ENCODE measurements around the gene BPIFB1. TPM values are rescaled to one million over a fixed set of nuclear protein-coding genes. Genes with fewer than 3 reads are reported as not detected.

The BPIFB1 gene
- total and polyA plus RNA-seq, 2 donors (not counting 1 experiment from before 2014, with no cell fraction given) = not detected

- Histone ChIP-seq H3K79me2 (ENCODE audit: control insufficient read depth, insufficient read depth, low read length) (no peaks in the 10 kb centered on the region), H3K4me2 (ENCODE audit: extremely low read depth, insufficient read depth, low read length) (no peak overlapping the region), H4K20me1 (ENCODE audit: control insufficient read depth, extremely low read depth, insufficient read depth, low read length) (no peaks in the 10 kb centered on the region), H3K27ac (ENCODE audit: insufficient read depth, low read length) (no peak overlapping the region), H3K4me3 (replicated peaks in 1 of 4; ENCODE audit: control extremely low read depth in 1 of 4, insufficient read depth in 1 of 4, low read depth in 3 of 4, low read length in 4 of 4) (no peak overlapping the region), H2AFZ (ENCODE audit: low read length) (no peak overlapping the region), H3K9me3 (ENCODE audit: control insufficient read depth, insufficient read depth, low read depth, low read length) (no peaks in the 10 kb centered on the region), H3K9ac (ENCODE audit: insufficient read depth, low read length) (no peak overlapping the region), H3K4me1 (ENCODE audit: control insufficient read depth, extremely low read depth, insufficient read depth, low read length) (no peaks in the 10 kb centered on the region), H3K27me3 (ENCODE audit: control insufficient read depth, insufficient read depth, low read length) (no peaks in the 10 kb centered on the region), H3K36me3 (ENCODE audit: control insufficient read depth, insufficient read depth, low read length) (no peaks in the 10 kb centered on the region)
- no peak for TF ChIP-seq EZH2 (IDR thresholded peaks at IDR 0.05; ENCODE audit: low read length, missing control alignments)
- DNase-seq (ENCODE audit: low read depth in 2 of 2) = no peak
Measured at GRCh38 chr20:33251496-33251895, 31.5 kb upstream of the BPIFB1 start.

DNA sequence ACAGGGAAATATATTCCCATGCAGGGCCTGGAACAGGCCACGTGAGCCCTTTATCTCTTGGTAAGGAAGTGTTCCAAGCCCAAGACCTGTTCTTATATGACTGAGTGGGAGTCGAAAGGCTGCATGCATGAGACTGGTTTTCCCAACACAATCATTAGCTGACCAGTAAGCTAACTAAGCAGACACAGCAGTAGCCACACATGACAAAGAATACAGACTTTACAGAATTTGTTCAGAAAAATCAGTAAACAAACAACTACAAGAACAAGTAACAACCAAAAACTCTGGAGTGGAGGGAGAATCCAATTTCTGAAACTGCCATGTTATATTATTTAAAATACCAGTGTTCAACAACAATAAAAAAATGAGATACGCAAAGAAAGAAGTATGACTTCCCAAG, 30.6 kb upstream of the BPIFB1 start:
- Histone ChIP-seq H3K9me3 (ENCODE audit: control insufficient read depth, insufficient read depth, low read depth, low read length) (no peaks in the 10 kb centered on the region), H3K4me2 (ENCODE audit: extremely low read depth, insufficient read depth, low read length) (no peak overlapping the region), H3K9ac (ENCODE audit: insufficient read depth, low read length) (no peak overlapping the region), H2AFZ (ENCODE audit: low read length) (no peak overlapping the region), H3K4me3 (replicated peaks in 1 of 4; ENCODE audit: control extremely low read depth in 1 of 4, insufficient read depth in 1 of 4, low read depth in 3 of 4, low read length in 4 of 4) (no peak overlapping the region), H4K20me1 (ENCODE audit: control insufficient read depth, extremely low read depth, insufficient read depth, low read length) (no peaks in the 10 kb centered on the region), H3K36me3 (ENCODE audit: control insufficient read depth, insufficient read depth, low read length) (no peaks in the 10 kb centered on the region), H3K27ac (ENCODE audit: insufficient read depth, low read length) (no peak overlapping the region), H3K79me2 (ENCODE audit: control insufficient read depth, insufficient read depth, low read length) (no peaks in the 10 kb centered on the region), H3K4me1 (ENCODE audit: control insufficient read depth, extremely low read depth, insufficient read depth, low read length) (no peaks in the 10 kb centered on the region), H3K27me3 (ENCODE audit: control insufficient read depth, insufficient read depth, low read length) (no peaks in the 10 kb centered on the region)
- no peak for DNase-seq (ENCODE audit: low read depth in 2 of 2)
- TF ChIP-seq EZH2 (IDR thresholded peaks at IDR 0.05; ENCODE audit: low read length, missing control alignments) = no peak
- TF ChIP-seq CTCF (conservative IDR thresholded peaks at IDR 0.05 in 1 of 2, IDR thresholded peaks at IDR 0.05 in 1 of 2; ENCODE audit: low read depth in 1 of 2, low read length in 2 of 2) = no peak

DNA sequence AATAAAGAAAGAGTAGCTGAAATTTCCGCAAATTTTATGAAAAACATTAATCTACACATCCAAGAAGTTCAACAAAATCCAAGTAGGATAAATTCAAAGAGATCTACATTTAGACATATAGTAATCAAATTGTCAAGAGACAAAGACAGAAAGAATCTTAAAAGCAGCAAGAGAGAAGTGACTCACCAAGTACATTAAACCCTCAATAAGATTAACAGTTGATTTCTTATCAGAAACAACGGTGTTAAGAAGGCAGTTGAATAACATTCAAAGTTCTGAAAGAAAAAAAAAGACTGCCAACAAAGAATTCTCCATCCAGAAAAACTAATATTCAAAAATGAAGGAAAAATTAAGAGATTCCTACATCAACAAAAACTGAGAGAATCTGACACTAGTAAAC, 28.0 kb upstream of the BPIFB1 start:
- Histone ChIP-seq H3K4me2 (ENCODE audit: extremely low read depth, insufficient read depth, low read length) (no peak overlapping the region), H3K27me3 (ENCODE audit: control insufficient read depth, insufficient read depth, low read length) (no peaks in the 10 kb centered on the region)
- no peak for DNase-seq (ENCODE audit: low read depth in 2 of 2)

More for the DNA sequence above, 28.0 kb upstream of the BPIFB1 start:
- Histone ChIP-seq H3K79me2 (ENCODE audit: control insufficient read depth, insufficient read depth, low read length) (no peaks in the 10 kb centered on the region), H3K4me1 (ENCODE audit: control insufficient read depth, extremely low read depth, insufficient read depth, low read length) (no peaks in the 10 kb centered on the region), H3K4me3 (replicated peaks in 1 of 4; ENCODE audit: control extremely low read depth in 1 of 4, insufficient read depth in 1 of 4, low read depth in 3 of 4, low read length in 4 of 4) (no peak overlapping the region), H3K36me3 (ENCODE audit: control insufficient read depth, insufficient read depth, low read length) (no peaks in the 10 kb centered on the region), H3K9me3 (ENCODE audit: control insufficient read depth, insufficient read depth, low read depth, low read length) (no peaks in the 10 kb centered on the region), H3K9ac (ENCODE audit: insufficient read depth, low read length) (no peak overlapping the region), H3K27ac (ENCODE audit: insufficient read depth, low read length) (no peak overlapping the region), H2AFZ (ENCODE audit: low read length) (no peak overlapping the region), H4K20me1 (ENCODE audit: control insufficient read depth, extremely low read depth, insufficient read depth, low read length) (no peaks in the 10 kb centered on the region)
- TF ChIP-seq EZH2 (IDR thresholded peaks at IDR 0.05; ENCODE audit: low read length, missing control alignments) = no peak
- no peak for TF ChIP-seq CTCF (conservative IDR thresholded peaks at IDR 0.05 in 1 of 2, IDR thresholded peaks at IDR 0.05 in 1 of 2; ENCODE audit: low read depth in 1 of 2, low read length in 2 of 2)

All from fibroblast of lung (primary cell).